Measurements from ENCODE around the gene JCAD. TPM values are rescaled to one million over a fixed set of nuclear protein-coding genes. Genes with fewer than 3 reads are reported as not detected.

Gene JCAD
- polyA plus RNA-seq, 1 experiment, result 38.3 TPM

DNA sequence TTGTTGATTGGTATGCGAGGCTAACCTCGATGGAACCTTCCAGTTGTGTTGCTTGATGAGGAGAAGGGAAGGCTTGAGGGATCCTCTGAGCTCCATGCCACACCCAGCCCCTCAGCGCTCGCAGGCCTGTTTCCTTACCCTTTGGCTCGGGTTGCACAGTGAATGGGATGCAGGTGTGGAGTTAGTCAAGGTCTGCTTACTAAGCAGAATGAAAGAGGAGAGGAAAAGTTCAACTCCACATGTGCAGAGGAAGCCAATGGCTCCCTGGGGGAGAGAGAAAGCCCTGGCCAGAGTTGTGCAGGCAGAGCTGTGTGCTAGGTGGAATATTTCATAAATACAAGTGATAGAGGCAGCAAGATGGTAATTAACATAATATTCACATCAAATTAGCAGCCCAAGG is 85.5 kb downstream of the JCAD start:
- H3K4me3 ChIP-seq (ENCODE audit: low read depth, low read length), result no peak overlapping the region
- no peak overlapping the region for H3K27ac ChIP-seq (ENCODE audit: low read depth, low read length)
- H3K9me3 ChIP-seq (ENCODE audit: control insufficient read depth, insufficient read depth, low read length), result no peaks in the 10 kb centered on the region
- H3K27me3 ChIP-seq (ENCODE audit: control insufficient read depth, insufficient read depth, low read length), result no peaks in the 10 kb centered on the region
- ChIA-PET CTCF (interaction anchor here (0.7 kb wide), 1 partner anchor 439 kb away, joined by 4 read pairs; no protein-coding TSS in a partner anchor), POLR2A (no interaction called here)
- TF ChIP-seq, protein P1, sequence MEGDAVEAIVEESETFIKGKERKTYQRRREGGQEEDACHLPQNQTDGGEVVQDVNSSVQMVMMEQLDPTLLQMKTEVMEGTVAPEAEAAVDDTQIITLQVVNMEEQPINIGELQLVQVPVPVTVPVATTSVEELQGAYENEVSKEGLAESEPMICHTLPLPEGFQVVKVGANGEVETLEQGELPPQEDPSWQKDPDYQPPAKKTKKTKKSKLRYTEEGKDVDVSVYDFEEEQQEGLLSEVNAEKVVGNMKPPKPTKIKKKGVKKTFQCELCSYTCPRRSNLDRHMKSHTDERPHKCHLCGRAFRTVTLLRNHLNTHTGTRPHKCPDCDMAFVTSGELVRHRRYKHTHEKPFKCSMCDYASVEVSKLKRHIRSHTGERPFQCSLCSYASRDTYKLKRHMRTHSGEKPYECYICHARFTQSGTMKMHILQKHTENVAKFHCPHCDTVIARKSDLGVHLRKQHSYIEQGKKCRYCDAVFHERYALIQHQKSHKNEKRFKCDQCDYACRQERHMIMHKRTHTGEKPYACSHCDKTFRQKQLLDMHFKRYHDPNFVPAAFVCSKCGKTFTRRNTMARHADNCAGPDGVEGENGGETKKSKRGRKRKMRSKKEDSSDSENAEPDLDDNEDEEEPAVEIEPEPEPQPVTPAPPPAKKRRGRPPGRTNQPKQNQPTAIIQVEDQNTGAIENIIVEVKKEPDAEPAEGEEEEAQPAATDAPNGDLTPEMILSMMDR (IDR thresholded peaks at IDR 0.05; ENCODE audit: low read depth, low read length), result no peak
- DNase-seq (ENCODE audit: low read depth, low spot score), result no peak

DNA sequence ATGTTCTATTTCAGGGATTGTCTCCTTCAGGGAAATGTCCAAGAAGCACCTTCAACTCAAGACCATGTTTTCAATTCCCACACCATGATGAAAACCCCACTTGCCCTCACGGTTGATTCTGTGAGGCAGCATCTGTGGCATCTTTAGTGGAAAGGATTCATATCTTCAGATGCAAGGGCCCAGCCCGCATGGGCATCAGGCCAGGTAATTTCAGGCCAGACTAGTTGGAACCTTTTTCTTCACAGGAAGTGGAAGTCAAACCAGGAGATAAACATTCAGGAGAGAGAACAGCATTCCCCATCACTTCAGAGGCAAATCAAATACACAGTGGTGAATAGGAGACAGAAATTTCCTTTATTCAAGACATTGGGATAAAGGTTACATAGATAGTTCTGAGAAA is 88.8 kb downstream of the JCAD start:
- H3K4me3 ChIP-seq (ENCODE audit: low read depth, low read length), result no peak overlapping the region
- no peak for DNase-seq (ENCODE audit: low read depth, low spot score)
- ChIA-PET CTCF (interaction anchor here (0.9 kb wide), 1 partner anchor 72 kb away, joined by 3 read pairs; no protein-coding TSS in a partner anchor), POLR2A (no interaction called here)
- no peaks in the 10 kb centered on the region for H3K27me3 ChIP-seq (ENCODE audit: control insufficient read depth, insufficient read depth, low read length)
- H3K9me3 ChIP-seq (ENCODE audit: control insufficient read depth, insufficient read depth, low read length), result no peaks in the 10 kb centered on the region
- TF ChIP-seq, protein P1 (IDR thresholded peaks at IDR 0.05; ENCODE audit: low read depth, low read length), result no peak
- no peak overlapping the region for H3K27ac ChIP-seq (ENCODE audit: low read depth, low read length)

DNA sequence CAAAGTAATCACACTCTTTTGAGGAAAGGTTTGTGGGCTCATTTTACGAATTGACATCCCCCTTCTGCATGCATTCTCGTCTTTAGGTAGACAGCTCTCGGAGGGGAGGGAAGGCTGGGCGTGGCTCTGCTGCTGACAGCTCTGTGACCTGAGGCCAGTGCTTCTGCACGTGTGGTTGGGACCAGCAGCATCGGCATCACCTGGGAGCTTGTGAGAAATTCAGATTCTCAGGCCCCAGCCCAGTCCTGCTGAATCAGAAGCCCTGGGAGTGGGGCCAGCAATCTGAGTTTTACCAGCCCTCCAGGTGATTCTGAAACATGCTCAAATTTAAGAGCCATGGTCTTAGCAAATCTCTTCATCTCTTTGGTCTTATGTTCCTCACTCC is 89.4 kb downstream of the JCAD start:
- H3K9me3 ChIP-seq (ENCODE audit: control insufficient read depth, insufficient read depth, low read length), result no peaks in the 10 kb centered on the region
- TF ChIP-seq, protein P1 (IDR thresholded peaks at IDR 0.05; ENCODE audit: low read depth, low read length), result no peak
- ChIA-PET CTCF (no interaction called here), POLR2A (no interaction called here)
- H3K27ac ChIP-seq (ENCODE audit: low read depth, low read length), result no peak overlapping the region
- H3K4me3 ChIP-seq (ENCODE audit: low read depth, low read length), result no peak overlapping the region
- H3K27me3 ChIP-seq (ENCODE audit: control insufficient read depth, insufficient read depth, low read length), result no peaks in the 10 kb centered on the region
- DNase-seq (ENCODE audit: low read depth, low spot score), result no peak

DNA sequence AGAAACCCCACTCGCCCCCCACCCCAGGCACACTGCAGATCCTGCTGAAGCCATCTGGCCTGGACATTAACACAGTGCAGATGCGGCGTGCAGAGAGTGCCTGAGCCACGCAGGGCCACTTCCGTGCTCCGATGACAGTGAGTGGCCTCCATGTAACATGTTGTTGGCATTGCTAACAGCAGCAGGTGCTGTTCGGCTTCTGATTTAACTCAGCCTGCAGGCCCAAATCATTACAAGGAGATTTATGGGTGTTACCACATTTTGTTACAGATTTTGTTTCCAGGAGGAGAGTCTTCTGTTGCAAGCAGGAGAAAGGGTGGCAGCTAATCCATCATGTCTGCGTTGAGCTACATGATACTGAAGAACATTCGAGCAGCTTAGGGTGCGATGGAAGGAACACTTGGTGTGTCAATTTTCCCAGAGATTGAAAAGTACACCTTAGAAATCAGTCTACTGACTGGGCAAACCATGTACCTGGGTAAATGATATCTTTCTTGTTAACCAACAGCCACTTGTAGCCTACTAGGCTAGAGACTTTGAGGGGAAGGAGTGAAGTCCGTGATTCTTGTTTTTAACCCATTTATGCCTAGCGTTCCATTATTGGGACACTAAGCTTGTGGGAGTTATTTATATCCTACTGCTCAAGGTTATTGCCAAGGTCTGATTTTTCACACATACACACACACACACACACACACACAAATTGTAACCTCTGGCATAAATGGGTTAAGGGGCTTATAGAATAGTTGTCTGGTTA is 90.0 kb downstream of the JCAD start:
- TF ChIP-seq, protein P1 (IDR thresholded peaks at IDR 0.05; ENCODE audit: low read depth, low read length), result no peak
- ChIA-PET CTCF (no interaction called here), POLR2A (no interaction called here)
- Histone ChIP-seq H3K27ac (ENCODE audit: low read depth, low read length) (no peak overlapping the region), H3K9me3 (ENCODE audit: control insufficient read depth, insufficient read depth, low read length) (no peaks in the 10 kb centered on the region), H3K4me3 (ENCODE audit: low read depth, low read length) (no peak overlapping the region), H3K27me3 (ENCODE audit: control insufficient read depth, insufficient read depth, low read length) (no peaks in the 10 kb centered on the region)
- no peak for DNase-seq (ENCODE audit: low read depth, low spot score)

DNA sequence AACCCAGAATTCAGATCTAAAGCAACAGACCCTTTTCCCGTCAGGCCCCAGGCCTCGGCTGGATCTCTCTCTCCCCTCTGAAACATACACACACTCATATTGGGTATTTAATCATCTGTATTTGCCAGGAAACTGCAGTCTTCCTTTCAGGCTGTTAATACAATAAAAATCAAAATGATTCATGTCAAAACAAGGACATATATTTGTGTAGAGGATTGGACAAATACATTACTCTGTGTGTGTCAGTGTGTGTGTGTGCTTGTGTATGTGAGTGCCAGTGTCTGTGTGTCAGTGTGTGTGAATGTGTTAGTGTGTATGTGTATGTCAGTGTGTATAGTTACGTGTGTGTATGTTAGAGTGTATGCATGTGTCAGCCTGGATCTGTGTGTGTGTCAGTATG is 90.8 kb downstream of the JCAD start:
- Histone ChIP-seq H3K4me3 (ENCODE audit: low read depth, low read length) (no peak overlapping the region), H3K9me3 (ENCODE audit: control insufficient read depth, insufficient read depth, low read length) (no peaks in the 10 kb centered on the region), H3K27ac (ENCODE audit: low read depth, low read length) (no peak overlapping the region), H3K27me3 (ENCODE audit: control insufficient read depth, insufficient read depth, low read length) (no peaks in the 10 kb centered on the region)
- no peak for DNase-seq (ENCODE audit: low read depth, low spot score)
- CTCF ChIA-PET, result no interaction called here
- POLR2A ChIA-PET, result no interaction called here
- TF ChIP-seq, protein P1 (IDR thresholded peaks at IDR 0.05; ENCODE audit: low read depth, low read length), result no peak
